H1 (cell line): Measurements from ENCODE around the gene CFAP157. TPM values are rescaled to one million over a fixed set of nuclear protein-coding genes. Genes with fewer than 3 reads are reported as not detected.

Experiments
- CTCF ChIA-PET: fragments of 300-600 bp; sonication (Branson Sonifier 250); formaldehyde crosslinking; loops from one replicate; lab custom pipeline; 2021; ENCODE audit not compliant: partially characterized antibody; lab: Charles Lee
- POLR2A ChIA-PET: fragments of 300-600 bp; sonication (Branson Sonifier 250); formaldehyde crosslinking; loops from one replicate; lab custom pipeline; 2021; ENCODE audit warnings: inconsistent platforms; ENCODE audit not compliant: partially characterized antibody; lab: Charles Lee
- DNase-seq, 2 experiments: peaks; one replicate each; pipeline versions ENCODE4 v3.0.0 to v3.0.0-alpha.2; 2010 to 2022; ENCODE audit warnings: low spot score in 2 of 2, low read depth in 1 of 2, mixed read lengths in 1 of 2
- FAIRE-seq: peaks from 2 replicates; lab custom pipeline; 2011; peaks lifted over from hg19 to GRCh38; lab: Jason Lieb, UNC
- H2AFZ ChIP-seq: 2 replicates; pipeline ENCODE4 v1.8.1; 2012; ENCODE audit warnings: low read length, inconsistent platforms
- H2AK5ac ChIP-seq: 2 replicates; pipeline ENCODE4 v1.6.1; 2013; ENCODE audit warnings: low read depth, low read length
- H2BK120ac ChIP-seq: replicated peaks from 2 replicates; pipeline ENCODE3; 2013; ENCODE audit warnings: low read depth, low read length, inconsistent platforms
- H2BK12ac ChIP-seq: 2 replicates; pipeline ENCODE4 v1.6.1; 2013; ENCODE audit warnings: low read depth, low read length
- H2BK15ac ChIP-seq: 2 replicates; pipeline ENCODE4 v1.6.1; 2013; ENCODE audit warnings: low read length
- H2BK20ac ChIP-seq: 2 replicates; pipeline ENCODE4 v1.6.1; 2013; ENCODE audit warnings: low read length
- H2BK5ac ChIP-seq: 2 replicates; pipeline ENCODE4 v1.6.1; 2013; ENCODE audit warnings: low read depth, low read length
- H3K14ac ChIP-seq: 2 replicates; pipeline ENCODE4 v1.6.1; 2013; ENCODE audit warnings: inconsistent platforms; ENCODE audit not compliant: insufficient read length
- H3K18ac ChIP-seq: 2 replicates; pipeline ENCODE4 v1.6.1; 2013; ENCODE audit warnings: low read length; ENCODE audit errors: extremely low read depth
- H3K23ac ChIP-seq: 2 replicates; pipeline ENCODE4 v1.6.1; 2013; ENCODE audit warnings: inconsistent platforms; ENCODE audit not compliant: insufficient read length
- H3K23me2 ChIP-seq: 2 replicates; pipeline ENCODE4 v1.6.1; 2013; ENCODE audit warnings: low read depth, low read length
- H3K27ac ChIP-seq: 2 replicates; pipeline ENCODE4 v1.6.1; 2011; ENCODE audit warnings: low read depth, low read length, inconsistent platforms
- H3K27me3 ChIP-seq, 4 experiments: replicated peaks in 1 of 4; 1 replicate in 1 of 4; 2 replicates in 3 of 4; pipeline versions ENCODE4 v1.6.1 to v1.8.1; 2011 to 2013; ENCODE audit warnings: low read length in 3 of 4, mild to moderate bottlenecking in 3 of 4, inconsistent platforms in 2 of 4, mixed read lengths in 2 of 4, moderate library complexity in 1 of 4; ENCODE audit not compliant: control insufficient read depth in 3 of 4, insufficient read depth in 3 of 4; ENCODE audit errors: extremely low read depth in 1 of 4
- H3K36me3 ChIP-seq, 4 experiments: 2 replicates each; pipeline versions ENCODE4 v1.6.1 to v1.8.1; 2011 to 2013; ENCODE audit warnings: mild to moderate bottlenecking in 4 of 4, low read length in 3 of 4, moderate library complexity in 2 of 4, control low read depth in 1 of 4, inconsistent platforms in 1 of 4; ENCODE audit not compliant: insufficient read depth in 4 of 4, control insufficient read depth in 2 of 4
- H3K4ac ChIP-seq: replicated peaks from 2 replicates; pipeline ENCODE3; 2013; ENCODE audit warnings: low read length, low read depth, mixed read lengths, inconsistent platforms; ENCODE audit not compliant: insufficient read length
- H3K4me1 ChIP-seq, 4 experiments: replicated peaks in 1 of 4; 1 replicate in 1 of 4; 2 replicates in 3 of 4; pipeline versions ENCODE4 v1.6.1 to v1.8.1; 2011 to 2013; ENCODE audit warnings: low read length in 3 of 4, inconsistent platforms in 2 of 4, mixed read lengths in 1 of 4; ENCODE audit not compliant: insufficient read depth in 4 of 4, control insufficient read depth in 3 of 4
- H3K4me2 ChIP-seq, 2 experiments: 2 replicates each; pipeline versions ENCODE4 v1.6.1 to v1.8.1; 2011 to 2013; ENCODE audit warnings: low read depth in 2 of 2, low read length in 2 of 2, control low read depth in 1 of 2, inconsistent platforms in 1 of 2, mild to moderate bottlenecking in 1 of 2; ENCODE audit not compliant: insufficient read depth in 1 of 2
- H3K4me3 ChIP-seq, 4 experiments: fragments of 200-600, 300-600 bp in 1 of 4; sonication (generic), shearing (Covaris generic), sonication (Bioruptor Twin) in 1 of 4; 2 replicates each; pipeline versions ENCODE4 v1.5.1 to v1.8.1; 2011 to 2016; ENCODE audit warnings: low read length in 4 of 4, low read depth in 3 of 4, control low read depth in 2 of 4, inconsistent platforms in 2 of 4, mild to moderate bottlenecking in 2 of 4, mixed read lengths in 1 of 4, moderate library complexity in 1 of 4; ENCODE audit not compliant: insufficient read depth in 2 of 4; ENCODE audit errors: extremely low read depth in 1 of 4
- H3K56ac ChIP-seq: replicated peaks from 2 replicates; pipeline ENCODE3; 2013; ENCODE audit warnings: low read depth, mild to moderate bottlenecking, mixed read lengths, low read length, inconsistent platforms; ENCODE audit not compliant: insufficient read length
- H3K79me1 ChIP-seq: 2 replicates; pipeline ENCODE4 v1.6.1; 2013; ENCODE audit warnings: low read depth, low read length, control low read depth
- H3K79me2 ChIP-seq, 2 experiments: 2 replicates each; pipeline versions ENCODE4 v1.6.1 to v1.8.1; 2012 to 2013; ENCODE audit warnings: low read length in 2 of 2, mild to moderate bottlenecking in 2 of 2, inconsistent platforms in 1 of 2; ENCODE audit not compliant: insufficient read depth in 2 of 2, control insufficient read depth in 1 of 2
- H3K9ac ChIP-seq, 4 experiments: replicated peaks in 1 of 4; 1 replicate in 1 of 4; 2 replicates in 3 of 4; pipeline versions ENCODE4 v1.6.1 to v1.8.1; 2011 to 2013; ENCODE audit warnings: low read depth in 3 of 4, low read length in 3 of 4, control low read depth in 2 of 4, mild to moderate bottlenecking in 2 of 4, moderate library complexity in 2 of 4, inconsistent platforms in 1 of 4; ENCODE audit errors: extremely low read depth in 1 of 4
- H3K9me3 ChIP-seq, 2 experiments: 2 replicates each; pipeline versions ENCODE4 v1.6.1 to v1.8.1; 2012 to 2013; ENCODE audit warnings: mild to moderate bottlenecking in 2 of 2, moderate library complexity in 2 of 2, control low read depth in 1 of 2, inconsistent platforms in 1 of 2, low read depth in 1 of 2, low read length in 1 of 2, mixed read lengths in 1 of 2; ENCODE audit not compliant: insufficient read depth in 2 of 2
- H4K20me1 ChIP-seq, 2 experiments: replicated peaks in 1 of 2; 2 replicates each; pipeline versions ENCODE3 to v1.8.1; 2011 to 2013; ENCODE audit warnings: inconsistent platforms in 2 of 2, low read length in 2 of 2, mild to moderate bottlenecking in 1 of 2; ENCODE audit not compliant: insufficient read depth in 2 of 2, control insufficient read depth in 1 of 2
- H4K5ac ChIP-seq: 2 replicates; pipeline ENCODE4 v1.6.1; 2013; ENCODE audit warnings: low read length, low read depth, mixed read lengths, inconsistent platforms; ENCODE audit not compliant: insufficient read length
- H4K8ac ChIP-seq: 2 replicates; pipeline ENCODE4 v1.8.0; 2013; ENCODE audit warnings: mild to moderate bottlenecking, moderate library complexity, low read length, inconsistent platforms; ENCODE audit not compliant: insufficient read depth; ENCODE audit errors: extremely low read depth
- H4K91ac ChIP-seq: replicated peaks from 2 replicates; pipeline ENCODE3; 2013; ENCODE audit warnings: low read length, mixed read lengths, inconsistent platforms; ENCODE audit not compliant: insufficient read length
- ASH2L ChIP-seq: fragments of 200-600, 300-600 bp; sonication (generic); IDR thresholded peaks from one replicate; pipeline ENCODE4 v1.7.1; 2017; ENCODE audit warnings: low read length
- BCL11A ChIP-seq, 2 experiments: IDR thresholded peaks; one replicate each; pipeline ENCODE4 v1.6.1; 2011; ENCODE audit warnings: low read depth in 2 of 2, low read length in 2 of 2, mild to moderate bottlenecking in 2 of 2
- EGR1 ChIP-seq: IDR thresholded peaks from 2 replicates; pipeline ENCODE4 v1.6.1; 2011; ENCODE audit warnings: low read depth, low read length, borderline replicate concordance
- FOSL1 ChIP-seq: IDR thresholded peaks from 2 replicates; pipeline ENCODE4 v1.6.1; 2011; ENCODE audit warnings: mild to moderate bottlenecking, low read depth, low read length, moderate library complexity; ENCODE audit not compliant: insufficient read depth
- GTF2F1 ChIP-seq: IDR thresholded peaks from 2 replicates; pipeline ENCODE4 v1.6.1; 2012; ENCODE audit warnings: low read depth, low read length, improper control_type of control experiment, borderline replicate concordance
- PHF8 ChIP-seq: fragments of 200-600 bp; sonication (generic); conservative IDR thresholded peaks from 2 replicates; pipeline ENCODE4 v1.7.1; 2012; ENCODE audit warnings: low read depth, mild to moderate bottlenecking, inconsistent platforms, low read length, moderate library complexity
- SAP30 ChIP-seq: fragments of 300-600 bp; sonication (generic); IDR thresholded peaks from 2 replicates; pipeline ENCODE4 v1.7.1; 2012; ENCODE audit warnings: low read length, moderate library complexity, mild to moderate bottlenecking, inconsistent platforms; ENCODE audit not compliant: insufficient read depth, insufficient replicate concordance
- ZNF274 ChIP-seq: IDR thresholded peaks from 2 replicates; pipeline ENCODE4 v1.7.0; 2012; ENCODE audit warnings: low read length, borderline replicate concordance; ENCODE audit errors: extremely low read depth
- WGBS, 2 experiments: shearing (Covaris generic) in 1 of 2; methylation state at CpG; one replicate each; pipeline versions ENCODE4 v1.1.6 to v1.1.7; 2013 to 2015; ENCODE audit warnings: low lambda C conversion rate in 2 of 2, mixed read lengths in 2 of 2, inconsistent platforms in 1 of 2, low coverage in 1 of 2, missing lambda C conversion rate in 1 of 2; ENCODE audit not compliant: insufficient replicate concordance in 2 of 2, insufficient coverage in 1 of 2, insufficient read length in 1 of 2; ENCODE audit errors: extremely low coverage in 1 of 2, missing lambda C conversion rate in 1 of 2; 5-methylcytosine and 5-hydroxymethylcytosine counted together
- polyA plus RNA-seq, 7 experiments: library from polyadenylated mRNA; depleted of rRNA in 3 of 7; stranded (reverse) in 5 of 7; unstranded in 2 of 7; fragments of >200 nt in 5 of 7; fragments of 200-250 nt in 2 of 7; gene quantifications; 1 replicate in 5 of 7; 2 replicates in 1 of 7; 4 replicates in 1 of 7; pipeline versions ENCODE4 v1.2.1 to v1.2.3, GENCODE V29; 2011 to 2013; ENCODE audit warnings: missing spikeins in 2 of 7, mixed read lengths in 2 of 7
- total RNA-seq: library from RNA; stranded (reverse); fragmentation: NEBNext Ultra II Directional; extraction: Animal tissue kit (Norgen Biotek cat#: 25700); gene quantifications from 2 replicates; pipeline ENCODE4 v1.2.1, GENCODE V29; 2021

The CFAP157 gene
- total and polyA plus RNA-seq, 2 of the 8 experiments (the other 6 are each of a cell fraction or from before 2014, with no cell fraction given): not detected

GRCh38 chr9:127680846-127681245, 25.9 kb upstream of the CFAP157 start:
- peaks cover 0 to 2% of the 10 kb centered on the region in 2 experiments for H4K20me1 ChIP-seq
- no peak overlapping the region for H3K27ac ChIP-seq
- peaks cover 2 to 45% (median 16%) of the 10 kb centered on the region in 4 experiments; a peak in 5 of 8 replicates for H3K36me3 ChIP-seq
- no peaks in the 10 kb centered on the region for H3K4me1 ChIP-seq
- no peak overlapping the region for H3K4me2 ChIP-seq
- no peak for DNase-seq
- no peaks in the 10 kb centered on the region for H3K23me2 ChIP-seq
- CTCF ChIA-PET: interaction anchor here (0.9 to 2.8 kb wide), 4 partner anchors 28 to 92 kb away, joined by 3 to 8 read pairs (median 4); partner anchors contain the start of gene TOR2A
- H4K8ac ChIP-seq: no peak overlapping the region
- no peak overlapping the region for H2AFZ ChIP-seq
- H3K27me3 ChIP-seq: no peaks in the 10 kb centered on the region
- H3K56ac ChIP-seq: no peak overlapping the region
- no peak overlapping the region for H3K18ac ChIP-seq
- no peak overlapping the region for H3K4me3 ChIP-seq
- H2BK15ac ChIP-seq: no peak overlapping the region
- no peak overlapping the region for H2BK5ac ChIP-seq
- no peak overlapping the region for H2BK20ac ChIP-seq
- 0 out of 7 replicates have a peak overlapping the region, but pooled peaks of 1 of the 4 experiments have one; percentile 10 for H3K9ac ChIP-seq
- no peaks in the 10 kb centered on the region for H3K79me1 ChIP-seq
- no peak for FAIRE-seq
- WGBS, 2 experiments: 81% methylated on average over 9 of the region's 9 CpGs; no CpG with 5 or more reads in 1 of the 2 experiments
- H3K4ac ChIP-seq: no peak overlapping the region
- no peak overlapping the region for H2AK5ac ChIP-seq
- H4K5ac ChIP-seq: no peak overlapping the region
- H2BK12ac ChIP-seq: no peak overlapping the region
- no peak overlapping the region for H3K23ac ChIP-seq
- H3K9me3 ChIP-seq: no peaks in the 10 kb centered on the region
- H4K91ac ChIP-seq: no peak overlapping the region
- H3K14ac ChIP-seq: no peak overlapping the region
- no peaks in the 10 kb centered on the region for H3K79me2 ChIP-seq
- POLR2A ChIA-PET: no interaction called here
- H2BK120ac ChIP-seq: no peak overlapping the region
- TF ChIP-seq ASH2L (no peak), GTF2F1 (no peak), BCL11A (IDR thresholded peaks at IDR 0.05; ENCODE audit: low read depth in 2 of 2, low read length in 2 of 2) (no peak), SAP30 (no peak), PHF8 (no peak), FOSL1 (no peak), ZNF274 (no peak), EGR1 (no peak)
